ENCODE measurements around the gene USH1G.

The USH1G gene

GRCh38 chr17:74935048-74935447 lies 12.0 kb upstream of the USH1G start:
- no peak for TF ChIP-seq CTCF (IDR thresholded peaks at IDR 0.05; ENCODE audit: poor library complexity, severe bottlenecking)
- Histone ChIP-seq H3K4me1 (ENCODE audit: insufficient read depth, poor library complexity, severe bottlenecking) (no peaks in the 10 kb centered on the region), H3K36me3 (ENCODE audit: low read depth) (no peaks in the 10 kb centered on the region), H3K27me3 (ENCODE audit: insufficient read depth, poor library complexity, severe bottlenecking) (peaks cover 29% of the 10 kb centered on the region), H3K27ac (ENCODE audit: poor library complexity, severe bottlenecking) (no peak overlapping the region), H3K9me3 (ENCODE audit: severe bottlenecking) (no peaks in the 10 kb centered on the region), H3K4me3 (ENCODE audit: severe bottlenecking) (no peak overlapping the region)
- ATAC-seq (ENCODE audit: low read depth) (no peak), DNase-seq (ENCODE audit: low spot score) (no peak)

- Histone ChIP-seq H3K36me3 (ENCODE audit: low read depth) (no peaks in the 10 kb centered on the region), H3K4me1 (ENCODE audit: insufficient read depth, poor library complexity, severe bottlenecking) (no peaks in the 10 kb centered on the region), H3K9me3 (ENCODE audit: severe bottlenecking) (no peaks in the 10 kb centered on the region), H3K4me3 (ENCODE audit: severe bottlenecking) (no peak overlapping the region), H3K27me3 (ENCODE audit: insufficient read depth, poor library complexity, severe bottlenecking) (peaks cover 11% of the 10 kb centered on the region), H3K27ac (ENCODE audit: poor library complexity, severe bottlenecking) (no peak overlapping the region)
- ATAC-seq (ENCODE audit: low read depth), result no peak
- TF ChIP-seq CTCF (IDR thresholded peaks at IDR 0.05; ENCODE audit: poor library complexity, severe bottlenecking), result no peak
- DNase-seq (ENCODE audit: low spot score), result peak; percentile 47
Observed at GRCh38 chr17:74930535-74931036, 7.5 kb upstream of the USH1G start.

- ATAC-seq (ENCODE audit: low read depth) (no peak), DNase-seq (ENCODE audit: low spot score) (no peak)
- Histone ChIP-seq H3K27me3 (ENCODE audit: insufficient read depth, poor library complexity, severe bottlenecking) (peaks cover 23% of the 10 kb centered on the region), H3K27ac (ENCODE audit: poor library complexity, severe bottlenecking) (no peak overlapping the region), H3K9me3 (ENCODE audit: severe bottlenecking) (no peaks in the 10 kb centered on the region), H3K4me1 (ENCODE audit: insufficient read depth, poor library complexity, severe bottlenecking) (no peaks in the 10 kb centered on the region), H3K4me3 (ENCODE audit: severe bottlenecking) (no peak overlapping the region), H3K36me3 (ENCODE audit: low read depth) (no peaks in the 10 kb centered on the region)
- no peak for TF ChIP-seq CTCF (IDR thresholded peaks at IDR 0.05; ENCODE audit: poor library complexity, severe bottlenecking)
Observed at GRCh38 chr17:74928786-74929185, 5.7 kb upstream of the USH1G start.

- no peak for TF ChIP-seq CTCF (IDR thresholded peaks at IDR 0.05; ENCODE audit: poor library complexity, severe bottlenecking)
- no peaks in the 10 kb centered on the region for H3K9me3 ChIP-seq (ENCODE audit: severe bottlenecking)
- ATAC-seq (ENCODE audit: low read depth) (no peak), DNase-seq (ENCODE audit: low spot score) (no peak)
- no peak overlapping the region for H3K4me3 ChIP-seq (ENCODE audit: severe bottlenecking)
- H3K27ac ChIP-seq (ENCODE audit: poor library complexity, severe bottlenecking), result no peak overlapping the region
- peaks cover 3% of the 10 kb centered on the region for H3K4me1 ChIP-seq (ENCODE audit: insufficient read depth, poor library complexity, severe bottlenecking)
- no peaks in the 10 kb centered on the region for H3K36me3 ChIP-seq (ENCODE audit: low read depth)
- peaks cover 25% of the 10 kb centered on the region for H3K27me3 ChIP-seq (ENCODE audit: insufficient read depth, poor library complexity, severe bottlenecking)
Observed at GRCh38 chr17:74925242-74925641, 2.2 kb upstream of the USH1G start.

- H3K36me3 ChIP-seq (ENCODE audit: low read depth), result no peaks in the 10 kb centered on the region
- H3K27me3 ChIP-seq (ENCODE audit: insufficient read depth, poor library complexity, severe bottlenecking), result peaks cover 25% of the 10 kb centered on the region
- peaks cover 3% of the 10 kb centered on the region for H3K4me1 ChIP-seq (ENCODE audit: insufficient read depth, poor library complexity, severe bottlenecking)
- ATAC-seq (ENCODE audit: low read depth) (no peak), DNase-seq (ENCODE audit: low spot score) (peak; percentile 49)
- no peak within 1 kb of the TSS for H3K27ac ChIP-seq (ENCODE audit: poor library complexity, severe bottlenecking)
- TF ChIP-seq CTCF (IDR thresholded peaks at IDR 0.05; ENCODE audit: poor library complexity, severe bottlenecking), result no peak
- H3K4me3 ChIP-seq (ENCODE audit: severe bottlenecking), result peak within 1 kb of the TSS; percentile 38
- no peaks in the 10 kb centered on the region for H3K9me3 ChIP-seq (ENCODE audit: severe bottlenecking)
Observed at GRCh38 chr17:74924250-74924948, 1.3 kb upstream of the USH1G start, which contains the start of gene OTOP2. OTOP2 (plus strand) TSS chr17:74924273; CDS start chr17:74924633, 360 bp downstream.

Data from RWPE2 (cell line).